Smooth muscle cell of the pulmonary artery (primary cell): ENCODE results near the gene IER3. TPM values are rescaled to one million over a fixed set of nuclear protein-coding genes. Genes with fewer than 3 reads are reported as not detected.

ENCODE experiments used
- total RNA-seq: library from RNA; depleted of rRNA; stranded (reverse); fragments of >200 nt; gene quantifications from 2 replicates; pipeline ENCODE4 v1.2.3, GENCODE V29; 2014

The IER3 gene, protein sequence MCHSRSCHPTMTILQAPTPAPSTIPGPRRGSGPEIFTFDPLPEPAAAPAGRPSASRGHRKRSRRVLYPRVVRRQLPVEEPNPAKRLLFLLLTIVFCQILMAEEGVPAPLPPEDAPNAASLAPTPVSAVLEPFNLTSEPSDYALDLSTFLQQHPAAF
- total RNA-seq = 49.8 and 105 TPM in 2 replicates

DNA sequence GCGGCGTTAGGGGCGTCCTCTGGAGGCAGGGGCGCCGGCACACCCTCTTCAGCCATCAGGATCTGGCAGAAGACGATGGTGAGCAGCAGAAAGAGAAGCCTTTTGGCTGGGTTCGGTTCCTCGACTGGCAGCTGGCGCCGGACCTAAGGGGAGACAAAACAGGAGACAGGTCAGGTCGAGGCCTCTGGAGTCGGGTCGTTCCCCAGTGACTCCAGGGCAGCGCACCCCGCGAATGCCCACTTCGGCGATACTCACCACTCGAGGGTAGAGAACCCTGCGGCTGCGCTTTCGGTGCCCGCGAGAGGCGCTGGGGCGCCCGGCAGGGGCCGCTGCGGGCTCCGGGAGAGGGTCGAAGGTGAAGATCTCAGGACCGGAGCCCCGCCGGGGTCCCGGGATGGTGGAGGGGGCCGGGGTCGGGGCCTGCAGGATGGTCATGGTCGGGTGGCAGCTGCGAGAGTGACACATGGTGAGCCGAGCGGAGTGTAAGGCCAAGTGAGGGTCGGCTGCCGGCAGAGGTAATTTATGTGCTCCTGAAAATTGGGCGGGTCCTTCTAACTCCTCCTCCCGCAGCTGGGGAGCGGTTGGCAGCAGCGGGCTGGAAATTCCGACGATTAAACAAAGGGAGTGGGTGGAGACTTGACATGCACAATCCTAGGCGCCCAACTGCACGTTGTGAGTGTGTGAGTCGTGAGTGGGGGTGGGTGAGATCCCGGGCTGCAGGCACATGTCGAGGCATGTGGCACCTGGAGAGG, at the start of gene IER3:
IER3 (minus strand) TSS at position 494 of the 752 bp plus-strand sequence; CDS start at position 465, 29 bp downstream.

DNA sequence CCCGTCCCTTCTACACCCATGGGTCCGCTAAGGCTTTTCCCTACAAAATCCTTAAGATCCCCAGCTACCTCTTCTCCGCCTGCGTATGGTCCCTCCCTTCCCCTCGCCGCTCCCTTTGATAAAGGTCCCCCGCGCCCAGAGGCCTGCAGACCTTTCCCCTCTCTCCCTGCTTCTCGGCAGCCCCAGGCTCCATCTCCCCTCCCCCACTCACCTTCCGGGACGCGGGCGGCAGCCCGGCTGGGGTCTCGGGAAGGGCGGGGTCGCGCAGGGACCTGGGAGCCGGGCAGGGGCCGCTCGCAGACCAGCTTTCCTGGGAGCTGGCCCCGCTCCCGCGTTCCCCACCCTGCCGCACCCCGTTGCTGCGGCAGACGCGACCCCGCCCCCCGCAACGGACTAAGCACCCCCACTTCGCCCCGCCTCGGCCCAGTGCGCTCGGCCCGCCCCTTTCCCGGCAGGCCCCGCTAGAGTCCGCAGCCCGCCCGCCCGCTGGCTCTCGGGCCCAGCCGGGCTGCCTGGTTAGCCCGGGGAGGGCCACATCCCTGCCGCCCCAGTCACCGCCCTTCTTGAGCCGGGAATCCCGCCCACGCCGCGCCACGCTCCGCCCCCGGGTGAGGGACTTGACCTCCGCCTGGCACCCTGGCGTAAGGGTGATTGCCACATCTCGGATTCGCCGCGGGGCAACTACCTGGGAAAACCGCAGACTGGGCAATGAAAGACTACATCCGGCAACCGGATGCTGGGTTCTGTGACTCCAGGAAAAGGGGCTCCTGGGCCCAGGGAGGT, 1.8 kb downstream of the IER3 start, which contains the start of gene FLOT1:
FLOT1 (minus strand) TSS at position 372 of the 783 bp plus-strand sequence. CDS start 498 bp downstream, outside the sequence.

DNA sequence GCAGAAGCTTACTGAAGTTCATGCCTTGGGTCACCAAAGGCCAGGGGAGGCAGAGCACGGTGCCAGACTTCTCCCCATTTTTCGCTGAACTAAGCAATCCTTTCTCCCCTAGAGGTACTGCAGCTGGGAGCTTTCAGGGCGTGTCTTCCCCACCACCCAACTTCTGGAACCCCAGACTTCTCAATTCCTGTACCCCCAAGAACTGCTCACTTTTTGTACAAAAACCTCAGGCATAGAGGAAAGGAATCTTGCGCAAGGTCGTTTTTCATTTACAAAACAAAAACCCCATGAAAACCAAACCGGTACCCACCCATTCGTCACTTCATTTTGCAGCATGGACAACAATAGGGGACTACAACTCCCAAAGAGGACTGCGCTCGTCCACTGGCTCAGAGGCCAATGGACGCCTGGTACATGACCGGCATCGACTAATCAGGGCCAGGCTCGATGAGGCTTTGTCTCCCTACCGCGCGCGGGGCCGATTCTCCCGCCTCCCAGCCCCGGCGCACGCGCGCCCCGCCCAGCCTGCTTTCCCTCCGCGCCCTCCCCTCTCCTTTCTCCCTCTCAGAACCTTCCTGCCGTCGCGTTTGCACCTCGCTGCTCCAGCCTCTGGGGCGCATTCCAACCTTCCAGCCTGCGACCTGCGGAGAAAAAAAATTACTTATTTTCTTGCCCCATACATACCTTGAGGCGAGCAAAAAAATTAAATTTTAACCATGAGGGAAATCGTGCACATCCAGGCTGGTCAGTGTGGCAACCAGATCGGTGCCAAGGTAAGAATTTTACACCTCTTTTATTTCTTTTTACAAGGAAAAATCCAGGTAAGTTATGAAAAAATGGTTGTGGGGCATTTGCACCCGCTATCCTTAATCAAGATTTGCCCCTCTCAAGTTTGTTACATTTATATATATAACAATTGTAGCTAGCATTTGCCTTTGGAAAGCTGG, 24.3 kb downstream of the IER3 start, which contains the start of gene TUBB:
TUBB (plus strand) TSS at position 562 of the 947 bp plus-strand sequence; CDS start at position 717, 155 bp downstream.

DNA sequence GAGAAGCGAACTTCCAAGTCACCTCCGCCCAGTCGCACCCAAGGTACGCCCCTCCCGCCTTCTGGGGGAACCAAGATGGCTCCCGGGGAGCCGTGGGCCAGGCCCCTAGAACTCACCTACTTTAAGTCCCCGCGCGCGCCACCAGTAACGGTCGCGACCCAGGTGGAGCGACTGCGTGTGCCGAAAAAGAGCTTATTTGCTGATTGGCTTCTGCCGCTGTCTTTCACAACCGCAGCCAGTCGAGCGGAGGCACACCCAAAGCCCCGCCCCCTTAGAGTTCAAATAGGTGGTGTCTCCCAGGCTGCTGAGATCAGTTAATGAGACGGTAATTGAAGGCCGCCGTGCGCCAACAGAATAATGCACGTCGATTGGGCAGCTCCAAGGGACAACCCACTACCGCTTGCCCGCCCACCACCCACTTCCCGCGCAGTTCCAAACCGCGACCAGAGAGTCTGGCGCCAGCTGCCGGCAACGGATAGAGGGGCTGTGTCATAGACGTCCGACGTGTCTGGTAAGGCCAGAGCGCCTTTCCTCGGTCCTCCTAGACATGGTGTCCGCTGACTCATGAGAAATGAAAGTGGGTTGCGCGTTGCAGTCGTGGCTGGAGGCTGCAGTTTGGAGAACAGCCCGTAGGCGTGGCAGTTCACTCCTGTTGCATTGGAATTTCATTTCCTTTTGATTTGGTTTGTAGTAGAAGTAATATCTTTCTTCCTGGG, 27.1 kb downstream of the IER3 start, which contains the start of gene MDC1:
MDC1 (minus strand) TSS at position 153 of the 716 bp plus-strand sequence. CDS start 2,106 bp downstream, outside the sequence.

Other genes starting within 250 kb of the IER3 start
- gene GNL1, start 188.1 kb downstream of the IER3 start, total RNA-seq = 53.5 and 62.6 TPM in 2 replicates
- gene PRR3, start 187.3 kb downstream of the IER3 start, total RNA-seq = 4.8 and 5.7 TPM in 2 replicates
- 43.7 and 55.0 TPM in 2 replicates for gene ABCF1, start 173.1 kb downstream of the IER3 start, total RNA-seq
- gene PPP1R10, start 127.3 kb downstream of the IER3 start, total RNA-seq = 17.7 and 21.0 TPM in 2 replicates
- gene MRPS18B, start 126.7 kb downstream of the IER3 start, total RNA-seq = 34.9 and 35.4 TPM in 2 replicates
- gene ATAT1, start 117.7 kb downstream of the IER3 start, total RNA-seq = 3.3 and 5.0 TPM in 2 replicates
- 2.2 and 2.5 TPM in 2 replicates for gene C6orf136, start 97.4 kb downstream of the IER3 start, total RNA-seq
- gene DHX16, start 71.5 kb downstream of the IER3 start, total RNA-seq = 34.6 and 40.8 TPM in 2 replicates
- gene PPP1R18, start 57.9 kb downstream of the IER3 start, total RNA-seq = 55.1 and 74.0 TPM in 2 replicates
- 2.6 and 3.3 TPM in 2 replicates for gene NRM, start 53.6 kb downstream of the IER3 start, total RNA-seq
- gene MDC1, start 27.3 kb downstream of the IER3 start, total RNA-seq = 10.8 and 12.7 TPM in 2 replicates
- 611 and 617 TPM in 2 replicates for gene TUBB, start 24.2 kb downstream of the IER3 start, total RNA-seq
- gene FLOT1, start 1.9 kb downstream of the IER3 start, total RNA-seq = 102 and 110 TPM in 2 replicates
- gene DDR1, start 140.0 kb upstream of the IER3 start, total RNA-seq = 48.4 and 81.1 TPM in 2 replicates
- gene GTF2H4, start 163.7 kb upstream of the IER3 start, total RNA-seq = 14.7 and 17.1 TPM in 2 replicates
- 14.9 and 17.8 TPM in 2 replicates for gene VARS2, start 169.7 kb upstream of the IER3 start, total RNA-seq
- not detected in 2 replicates for gene SFTA2, start 187.6 kb upstream of the IER3 start, total RNA-seq
- gene MUCL3, start 196.4 kb upstream of the IER3 start, total RNA-seq = not detected in 2 replicates
- not detected in 2 replicates for gene MUC21, start 239.2 kb upstream of the IER3 start, total RNA-seq